GM12878 (cell line): Measurements from ENCODE around the gene ATG10. TPM values are rescaled to one million over a fixed set of nuclear protein-coding genes. Genes with fewer than 3 reads are reported as not detected.

Experiments
- ATAC-seq: fragments of 200-7000 bp; cut with Tn5 transposase; 3 replicates; pipeline ENCODE4 v1.9.1; 2020; ENCODE audit warnings: mild to moderate bottlenecking, moderate library complexity
- BruUV-seq: library from RNA; stranded (reverse); fragments of 400-500 nt; replicated peaks from 2 replicates; lab custom pipeline; 2021; lab: Mats Ljungman, UMichigan
- CTCF ChIA-PET: fragments of 300-600 bp; sonication (Branson Sonifier 250); formaldehyde crosslinking; extraction: SDS; loops from one replicate; lab custom pipeline; 2021; ENCODE audit warnings: inconsistent platforms; lab: Yijun Ruan, JAX
- POLR2A ChIA-PET: fragments of 350-600 bp; formaldehyde crosslinking; extraction: SDS; loops from one replicate; lab custom pipeline; 2021; ENCODE audit warnings: inconsistent platforms; lab: Charles Lee
- RAD21 ChIA-PET: fragments of 300-600 bp; sonication (Branson Sonifier 250); formaldehyde crosslinking; loops from one replicate; lab custom pipeline; 2023; ENCODE audit warnings: antibody characterized with exemption; ENCODE audit not compliant: unreplicated experiment; lab: Charles Lee
- SMC1A ChIA-PET: fragments of 300-600 bp; sonication (Branson Sonifier 250); formaldehyde crosslinking; loops from one replicate; lab custom pipeline; 2023; ENCODE audit not compliant: unreplicated experiment, uncharacterized antibody; lab: Charles Lee
- DNase-seq: peaks from one replicate; pipeline ENCODE4 v3.0.0-alpha.2; 2011; ENCODE audit warnings: low read depth, low spot score
- FAIRE-seq: peaks from 3 replicates; lab custom pipeline; 2011; peaks lifted over from hg19 to GRCh38; lab: Jason Lieb, UNC
- H2AFZ ChIP-seq: 2 replicates; pipeline ENCODE4 v1.6.0; 2011; ENCODE audit warnings: low read depth, low read length, control low read depth; ENCODE audit not compliant: control insufficient read depth
- H3K27ac ChIP-seq: 2 replicates; pipeline ENCODE4 v1.5.1; 2011; ENCODE audit warnings: control low read depth; ENCODE audit not compliant: control insufficient read depth, insufficient read depth
- H3K27me3 ChIP-seq, 2 experiments: replicated peaks in 1 of 2; 2 replicates each; pipeline versions ENCODE4 v1.6.0 to v1.6.1; 2011; ENCODE audit warnings: low read length in 1 of 2; ENCODE audit not compliant: control insufficient read depth in 2 of 2, insufficient read depth in 2 of 2
- H3K36me3 ChIP-seq, 2 experiments: 2 replicates each; pipeline ENCODE4 v1.5.1; 2011; ENCODE audit warnings: low read length in 1 of 2; ENCODE audit not compliant: control insufficient read depth in 2 of 2, insufficient read depth in 2 of 2
- H3K4me1 ChIP-seq: 2 replicates; pipeline ENCODE4 v1.6.1; 2011; ENCODE audit warnings: mild to moderate bottlenecking, low read length, moderate library complexity, mixed read lengths; ENCODE audit not compliant: control insufficient read depth, insufficient read depth
- H3K4me2 ChIP-seq: 2 replicates; pipeline ENCODE4 v1.6.0; 2011; ENCODE audit warnings: control low read depth; ENCODE audit not compliant: control insufficient read depth, insufficient read depth
- H3K4me3 ChIP-seq: fragments of 200-600 bp; sonication (generic); 2 replicates; pipeline ENCODE4 v1.5.1; 2016
- H3K79me2 ChIP-seq: 2 replicates; pipeline ENCODE4 v1.6.0; 2011; ENCODE audit warnings: low read length; ENCODE audit not compliant: control insufficient read depth, insufficient read depth
- H3K9ac ChIP-seq: 2 replicates; pipeline ENCODE4 v1.8.0; 2011; ENCODE audit warnings: low read length, control low read depth, mixed read lengths; ENCODE audit not compliant: control insufficient read depth, insufficient read depth
- H3K9me3 ChIP-seq: replicated peaks from 3 replicates; pipeline ENCODE4 v1.5.1; 2011; ENCODE audit warnings: mild to moderate bottlenecking, low read length; ENCODE audit not compliant: control insufficient read depth, insufficient read depth
- H4K20me1 ChIP-seq: 2 replicates; pipeline ENCODE4 v1.6.0; 2011; ENCODE audit not compliant: control insufficient read depth, insufficient read depth
- BHLHE40 ChIP-seq, 2 experiments: fragments of 450-650 bp in 1 of 2; IDR thresholded peaks; 2 replicates each; pipeline ENCODE4 v1.6.1; 2011 to 2017; ENCODE audit warnings: low read depth in 2 of 2, borderline replicate concordance in 1 of 2, improper control_type of control experiment in 1 of 2, low read length in 1 of 2, mild to moderate bottlenecking in 1 of 2
- CBX3 ChIP-seq: fragments of 200-600 bp; sonication (generic); IDR thresholded peaks from 2 replicates; pipeline ENCODE4 v1.6.1; 2016; ENCODE audit warnings: low read depth, borderline replicate concordance
- CREM ChIP-seq: IDR thresholded peaks from 2 replicates; pipeline ENCODE4 v1.6.1; 2014; ENCODE audit warnings: antibody characterized with exemption, low read depth
- IKZF1 ChIP-seq: fragments of 450-650 bp; conservative IDR thresholded peaks from 2 replicates; pipeline ENCODE4 v1.6.1; 2017; ENCODE audit warnings: antibody characterized with exemption, mild to moderate bottlenecking
- MLLT1 ChIP-seq: fragments of 450-650 bp; IDR thresholded peaks from 2 replicates; pipeline ENCODE4 v1.6.1; 2016; ENCODE audit warnings: mild to moderate bottlenecking
- NFYA ChIP-seq: IDR thresholded peaks from 2 replicates; pipeline ENCODE4 v1.6.1; 2011; ENCODE audit warnings: low read depth, mild to moderate bottlenecking, low read length, improper control_type of control experiment, borderline replicate concordance
- NRF1 ChIP-seq: conservative IDR thresholded peaks from 2 replicates; pipeline ENCODE4 v1.6.1; 2011; ENCODE audit warnings: mild to moderate bottlenecking, low read depth, low read length, improper control_type of control experiment
- POLR2A ChIP-seq: IDR thresholded peaks from 2 replicates; pipeline ENCODE4 v1.6.1; 2011; ENCODE audit warnings: low read depth, mild to moderate bottlenecking, low read length
- POLR2AphosphoS2 ChIP-seq: IDR thresholded peaks from 2 replicates; pipeline ENCODE4 v1.6.1; 2011; ENCODE audit warnings: low read depth, mild to moderate bottlenecking, low read length, improper control_type of control experiment, moderate library complexity
- RAD51 ChIP-seq: fragments of 450-650 bp; IDR thresholded peaks from 2 replicates; pipeline ENCODE4 v1.6.1; 2016; ENCODE audit warnings: moderate library complexity, mild to moderate bottlenecking, inconsistent platforms
- RB1 ChIP-seq: fragments of 450-650 bp; formaldehyde crosslinking; IDR thresholded peaks from 2 replicates; pipeline ENCODE4 v1.6.1; 2017; ENCODE audit warnings: mild to moderate bottlenecking, borderline replicate concordance
- RFX5 ChIP-seq: IDR thresholded peaks from 2 replicates; pipeline ENCODE4 v1.6.1; 2011; ENCODE audit warnings: low read depth, low read length, improper control_type of control experiment
- SIN3A ChIP-seq: IDR thresholded peaks from 2 replicates; pipeline ENCODE4 v1.6.1; 2012; ENCODE audit warnings: low read depth, low read length, improper control_type of control experiment
- SMC3 ChIP-seq: IDR thresholded peaks from 2 replicates; pipeline ENCODE4 v1.6.1; 2011; ENCODE audit warnings: low read length, improper control_type of control experiment, borderline replicate concordance
- SUZ12 ChIP-seq: fragments of 200-600 bp; sonication (generic); IDR thresholded peaks from one replicate; pipeline ENCODE4 v1.6.1; 2018; ENCODE audit warnings: antibody characterized with exemption, mild to moderate bottlenecking; ENCODE audit not compliant: unreplicated experiment
- TCF3 ChIP-seq: IDR thresholded peaks from 2 replicates; pipeline ENCODE4 v1.6.1; 2012; ENCODE audit warnings: low read depth, mild to moderate bottlenecking, low read length, borderline replicate concordance; ENCODE audit not compliant: insufficient read depth
- YY1 ChIP-seq: IDR thresholded peaks from 2 replicates; pipeline ENCODE4 v1.6.1; 2011; ENCODE audit warnings: low read depth, mild to moderate bottlenecking, low read length
- WGBS: methylation state at CpG from one replicate; pipeline ENCODE4 v1.1.6; 2016; ENCODE audit warnings: low lambda C conversion rate; ENCODE audit not compliant: insufficient replicate concordance, insufficient coverage; ENCODE audit errors: missing lambda C conversion rate; 5-methylcytosine and 5-hydroxymethylcytosine counted together
- in situ Hi-C: fragments of 300-500 bp; cut with MboI; formaldehyde crosslinking; loops from 9 replicates; pipeline ENCODE4 v1.14.3; 2018; ENCODE audit warnings: mixed read lengths
- intact Hi-C: fragments of 100-400 bp; cut with micrococcal nuclease; formaldehyde crosslinking; loops from one replicate; pipeline ENCODE4 v1.14.2; 2022; ENCODE audit not compliant: unreplicated experiment
- polyA plus RNA-seq, 11 experiments: library from polyadenylated mRNA; depleted of rRNA in 4 of 11; unstranded in 6 of 11; stranded (reverse) in 5 of 11; fragments of >200 nt; fragmentation: Nextera tagmentation in 4 of 11; fragmentation: Illumina TruSeq in 1 of 11; extraction: Ambion mirVana in 4 of 11; extraction: Trizol in 1 of 11; gene quantifications; 1 replicate in 1 of 11; 2 replicates in 10 of 11; pipeline versions ENCODE4 v1.2.1 to v1.2.3, GENCODE V29; 2011 to 2016; ENCODE audit warnings: inconsistent platforms in 2 of 11, missing spikeins in 2 of 11, low read depth in 1 of 11
- total RNA-seq, 4 experiments: library from RNA; depleted of rRNA in 3 of 4; stranded (reverse); fragments of >200 nt in 3 of 4; fragmentation: Illumina TruSeq in 1 of 4; extraction: Trizol in 1 of 4; gene quantifications; 2 replicates each; pipeline versions ENCODE4 v1.2.1 to v1.2.3, GENCODE V29; 2013 to 2021

The ATG10 gene
- total and polyA plus RNA-seq, 10 of the 15 experiments (the other 5 are each of a cell fraction or from before 2014, with no cell fraction given): 3.8 to 14.4 (median 6.5) TPM

GRCh38 chr5:82244151-82244550, 272.3 kb downstream of the ATG10 start:
- WGBS: 100% methylated on average over 2 of the region's 2 CpGs
- POLR2A ChIA-PET: no interaction called here
- TF ChIP-seq RB1: no peak
- no peak for TF ChIP-seq NRF1

GRCh38 chr5:82244854-82245635, 273.2 kb downstream of the ATG10 start:
- FAIRE-seq (no peak), ATAC-seq (no peak), DNase-seq (no peak)
- BruUV-seq: no TSS peak
- H3K4me2 ChIP-seq: no peak overlapping the region
- intact Hi-C loops: no loop called here
- POLR2A ChIA-PET: no interaction called here
- H2AFZ ChIP-seq: no peak overlapping the region
- SMC1A ChIA-PET: interaction anchor here (0.6 kb wide), 1 partner anchor 17 kb away, joined by 3 read pairs; no protein-coding TSS in a partner anchor
- H3K4me1 ChIP-seq: no peaks in the 10 kb centered on the region
- no peaks in the 10 kb centered on the region for H4K20me1 ChIP-seq
- no peaks in the 10 kb centered on the region for H3K36me3 ChIP-seq
- no peaks in the 10 kb centered on the region for H3K79me2 ChIP-seq
- RAD21 ChIA-PET: no interaction called here
- no peaks in the 10 kb centered on the region; the same call in 2 of the 3 replicates for H3K9me3 ChIP-seq
- no peak overlapping the region for H3K4me3 ChIP-seq
- CTCF ChIA-PET: interaction anchor here (3.1 kb wide), 1 partner anchor 15 kb away, joined by 18 read pairs; no protein-coding TSS in a partner anchor
- H3K27ac ChIP-seq: no peak overlapping the region
- no peaks in the 10 kb centered on the region for H3K27me3 ChIP-seq
- in situ Hi-C loops: no loop called here
- WGBS: 79% methylated on average over 6 of the region's 6 CpGs
- no peak overlapping the region for H3K9ac ChIP-seq
- TF ChIP-seq NFYA (no peak), TCF3 (no peak), RAD51 (no peak), POLR2AphosphoS2 (no peak), SIN3A (no peak), YY1 (no peak), BHLHE40 (IDR thresholded peaks at IDR 0.05; ENCODE audit: borderline replicate concordance in 1 of 2, low read depth in 2 of 2, low read length in 1 of 2) (no peak), NRF1 (no peak), SMC3 (no peak), CREM (no peak), CBX3 (no peak), RFX5 (no peak), POLR2A (no peak), MLLT1 (no peak), SUZ12 (no peak), IKZF1 (no peak)

More at GRCh38 chr5:82244151-82244550, 272.3 kb downstream of the ATG10 start:
- H3K4me3 ChIP-seq: no peak overlapping the region
- H3K4me2 ChIP-seq: no peak overlapping the region
- H3K9me3 ChIP-seq: no peaks in the 10 kb centered on the region; the same call in 2 of the 3 replicates
- no peak overlapping the region for H2AFZ ChIP-seq
- in situ Hi-C loops (no loop called here), intact Hi-C loops (no loop called here)
- ChIA-PET RAD21 (no interaction called here), CTCF (interaction anchor here (2.3 to 3.1 kb wide), 2 partner anchors 15 to 19 kb away, joined by 15 to 18 read pairs; no protein-coding TSS in a partner anchor), SMC1A (interaction anchor here (0.8 to 1.1 kb wide), 2 partner anchors 13 to 80 kb away, joined by 3 to 4 read pairs; no protein-coding TSS in a partner anchor)
- H3K79me2 ChIP-seq: no peaks in the 10 kb centered on the region
- DNase-seq (no peak), FAIRE-seq (peak; percentile 61), ATAC-seq (no peak)
- H3K36me3 ChIP-seq: no peaks in the 10 kb centered on the region
- no peak overlapping the region for H3K9ac ChIP-seq
- H4K20me1 ChIP-seq: no peaks in the 10 kb centered on the region
- no peaks in the 10 kb centered on the region for H3K4me1 ChIP-seq
- no TSS peak for BruUV-seq
- H3K27ac ChIP-seq: no peak overlapping the region
- no peaks in the 10 kb centered on the region for H3K27me3 ChIP-seq
